HG02798 (cell line): ENCODE data around the gene EMX1.

Source experiments
- ATAC-seq: cut with Tn5 transposase; IDR thresholded peaks from one replicate; pipeline ENCODE4 v1.9.1; 2021; ENCODE audit warnings: mild to moderate bottlenecking; ENCODE audit not compliant: unreplicated experiment, poor library complexity

Gene EMX1

GRCh38 chr2:72923833-72924352 is 6.6 kb downstream of the EMX1 start:
- ATAC-seq, result no peak

GRCh38 chr2:72924353-72925240 is 7.3 kb downstream of the EMX1 start:
- peak; percentile 61 for ATAC-seq

GRCh38 chr2:72925328-72925943 is 8.1 kb downstream of the EMX1 start:
- ATAC-seq, result no peak

GRCh38 chr2:72926368-72926767 is 9.0 kb downstream of the EMX1 start:
- ATAC-seq, result no peak

- ATAC-seq, result no peak
Observed at GRCh38 chr2:72926811-72927465, 9.6 kb downstream of the EMX1 start.

- ATAC-seq, result no peak
Observed at GRCh38 chr2:72927619-72928550, 10.6 kb downstream of the EMX1 start.

- no peak for ATAC-seq
Observed at GRCh38 chr2:72929010-72929409, 11.7 kb downstream of the EMX1 start.

- ATAC-seq, result no peak
Observed at GRCh38 chr2:72931280-72931910, 14.1 kb downstream of the EMX1 start.

- ATAC-seq, result no peak
Observed at GRCh38 chr2:72932045-72932740, 14.9 kb downstream of the EMX1 start.

- ATAC-seq, result no peak
Observed at GRCh38 chr2:72932805-72933204, 15.5 kb downstream of the EMX1 start.

GRCh38 chr2:72933207-72933606 is 15.9 kb downstream of the EMX1 start:
- ATAC-seq, result no peak

- no peak for ATAC-seq
Observed at GRCh38 chr2:72933646-72934151, 16.4 kb downstream of the EMX1 start.

GRCh38 chr2:72934683-72935610 is 17.6 kb downstream of the EMX1 start:
- ATAC-seq, result peak; percentile 74

- ATAC-seq, result no peak
Observed at GRCh38 chr2:72935611-72935957, 18.3 kb downstream of the EMX1 start.

- ATAC-seq, result no peak
Observed at GRCh38 chr2:72936660-72937355, 19.5 kb downstream of the EMX1 start.

GRCh38 chr2:72937356-72937669 is 20.0 kb downstream of the EMX1 start:
- no peak for ATAC-seq

- ATAC-seq, result no peak
Observed at GRCh38 chr2:72938455-72938854, 21.1 kb downstream of the EMX1 start.
